MM.1S (cell line): ENCODE measurements around the gene DDX1.
A peak's percentile ranks its signal among the peaks of the same experiment; 100 is the strongest.

ENCODE experiments used
- DNase-seq: peaks from one replicate; pipeline ENCODE4 v3.0.0-alpha.2; 2015
- H2AFZ ChIP-seq: fragments of 300-600 bp; sonication (generic); 2 replicates; pipeline ENCODE4 v1.6.0; 2016; ENCODE audit warnings: antibody characterized with exemption, low read length
- H3F3A ChIP-seq: fragments of 300-600 bp; sonication (generic); 2 replicates; pipeline ENCODE4 v1.6.1; 2016; ENCODE audit warnings: mild to moderate bottlenecking, antibody characterized with exemption, low read length, moderate library complexity, mixed read lengths; ENCODE audit not compliant: insufficient read depth
- H3K27ac ChIP-seq: fragments of 300-600 bp; sonication (generic); 2 replicates; pipeline ENCODE4 v1.5.1; 2016; ENCODE audit warnings: mild to moderate bottlenecking, low read length
- H3K27me3 ChIP-seq: fragments of 300-600 bp; sonication (generic); replicated peaks from 2 replicates; pipeline ENCODE4 v1.6.0; 2016; ENCODE audit warnings: low read length; ENCODE audit not compliant: insufficient read depth
- H3K36me3 ChIP-seq: fragments of 300-600 bp; sonication (generic); replicated peaks from 2 replicates; pipeline ENCODE4 v1.6.1; 2016; ENCODE audit warnings: mild to moderate bottlenecking, low read length, mixed read lengths; ENCODE audit not compliant: insufficient read depth
- H3K4me1 ChIP-seq: fragments of 300-600 bp; sonication (generic); 2 replicates; pipeline ENCODE4 v1.6.1; 2016; ENCODE audit warnings: low read length, mixed read lengths
- H3K4me2 ChIP-seq: fragments of 300-600 bp; sonication (generic); 2 replicates; pipeline ENCODE4 v1.6.0; 2016; ENCODE audit warnings: low read depth, low read length
- H3K4me3 ChIP-seq: fragments of 300-600 bp; sonication (generic); 2 replicates; pipeline ENCODE4 v1.5.1; 2016; ENCODE audit warnings: low read length, mixed read lengths
- H3K79me2 ChIP-seq: fragments of 300-600 bp; sonication (generic); 2 replicates; pipeline ENCODE4 v1.6.1; 2016; ENCODE audit warnings: mixed run types, low read length, mixed read lengths
- H3K9ac ChIP-seq: fragments of 300-600 bp; sonication (generic); 2 replicates; pipeline ENCODE4 v1.6.1; 2016; ENCODE audit warnings: low read length, mixed read lengths
- H3K9me2 ChIP-seq: fragments of 300-600 bp; sonication (generic); replicated peaks from 2 replicates; pipeline ENCODE4 v1.6.1; 2016; ENCODE audit warnings: mild to moderate bottlenecking, low read length, mixed read lengths; ENCODE audit not compliant: insufficient read depth
- H3K9me3 ChIP-seq: fragments of 300-600 bp; sonication (generic); replicated peaks from 2 replicates; pipeline ENCODE4 v1.6.1; 2016; ENCODE audit warnings: mild to moderate bottlenecking, low read length, mixed read lengths; ENCODE audit not compliant: insufficient read depth
- H4K20me1 ChIP-seq: fragments of 300-600 bp; sonication (generic); 2 replicates; pipeline ENCODE4 v1.6.1; 2016; ENCODE audit warnings: mild to moderate bottlenecking, low read length, moderate library complexity, mixed read lengths; ENCODE audit not compliant: insufficient read depth
- EZH2 ChIP-seq: fragments of 300-600 bp; sonication (generic); optimal IDR thresholded peaks from 2 replicates; pipeline ENCODE3; 2017; ENCODE audit warnings: low read depth, mild to moderate bottlenecking, antibody characterized with exemption, low read length, mixed read lengths
- EZH2phosphoT487 ChIP-seq: fragments of 300-600 bp; sonication (generic); IDR thresholded peaks from 2 replicates; pipeline ENCODE4 v1.6.1; 2018; ENCODE audit warnings: antibody characterized with exemption, low read length
- TF ChIP-seq, protein P1 (sequence below): fragments of 300-600 bp; sonication (generic); IDR thresholded peaks from 2 replicates; pipeline ENCODE4 v1.5.1; 2016; ENCODE audit warnings: antibody characterized with exemption, low read length, mixed read lengths

The DDX1 gene

DNA sequence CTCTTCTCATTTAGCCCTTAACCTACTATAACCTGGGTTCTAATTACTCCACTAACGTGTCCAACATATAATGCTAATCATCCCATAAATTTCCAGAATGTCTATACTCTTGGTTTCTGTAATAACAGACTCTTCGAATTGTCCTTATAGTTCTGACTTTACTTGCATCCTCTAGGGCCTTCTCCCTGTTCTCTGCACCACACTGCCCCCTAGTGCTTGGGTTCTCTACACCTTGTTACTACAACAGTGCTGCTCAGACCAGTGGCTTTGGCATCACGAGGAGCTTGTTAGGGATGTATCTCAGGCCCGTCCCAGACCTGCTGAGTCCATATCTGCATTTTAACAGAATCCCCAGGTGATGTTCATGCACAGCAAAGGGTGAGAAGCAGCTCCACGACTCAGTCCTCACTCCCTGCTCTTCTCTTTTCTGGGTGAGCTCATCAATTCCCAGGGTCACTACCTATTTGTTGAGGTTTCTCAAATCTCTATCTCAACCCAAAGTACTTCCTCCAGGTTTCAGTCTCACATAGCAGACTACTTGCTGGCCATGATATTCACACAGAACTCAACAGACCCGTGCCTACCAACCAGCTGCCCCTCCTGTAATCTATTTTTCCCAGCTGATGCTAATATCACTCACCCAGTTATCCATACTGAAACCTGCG, 14.5 kb upstream of the DDX1 start:
- peaks cover 4% of the 10 kb centered on the region; the same call in 1 of the 2 replicates for H3F3A ChIP-seq

GRCh38 chr2:15579641-15580040, 12.0 kb upstream of the DDX1 start:
- Histone ChIP-seq H3K9me3 (no peaks in the 10 kb centered on the region), H3K4me1 (no peaks in the 10 kb centered on the region), H3K9me2 (no peaks in the 10 kb centered on the region), H3K27ac (no peak overlapping the region), H3K9ac (no peak overlapping the region), H3K4me3 (no peak overlapping the region), H3K36me3 (no peaks in the 10 kb centered on the region), H3K27me3 (no peaks in the 10 kb centered on the region), H3F3A (peaks cover 4% of the 10 kb centered on the region; the same call in 1 of the 2 replicates), H3K79me2 (no peaks in the 10 kb centered on the region), H3K4me2 (no peak overlapping the region), H4K20me1 (no peaks in the 10 kb centered on the region), H2AFZ (no peak overlapping the region)
- DNase-seq = no peak
- TF ChIP-seq, protein P1, sequence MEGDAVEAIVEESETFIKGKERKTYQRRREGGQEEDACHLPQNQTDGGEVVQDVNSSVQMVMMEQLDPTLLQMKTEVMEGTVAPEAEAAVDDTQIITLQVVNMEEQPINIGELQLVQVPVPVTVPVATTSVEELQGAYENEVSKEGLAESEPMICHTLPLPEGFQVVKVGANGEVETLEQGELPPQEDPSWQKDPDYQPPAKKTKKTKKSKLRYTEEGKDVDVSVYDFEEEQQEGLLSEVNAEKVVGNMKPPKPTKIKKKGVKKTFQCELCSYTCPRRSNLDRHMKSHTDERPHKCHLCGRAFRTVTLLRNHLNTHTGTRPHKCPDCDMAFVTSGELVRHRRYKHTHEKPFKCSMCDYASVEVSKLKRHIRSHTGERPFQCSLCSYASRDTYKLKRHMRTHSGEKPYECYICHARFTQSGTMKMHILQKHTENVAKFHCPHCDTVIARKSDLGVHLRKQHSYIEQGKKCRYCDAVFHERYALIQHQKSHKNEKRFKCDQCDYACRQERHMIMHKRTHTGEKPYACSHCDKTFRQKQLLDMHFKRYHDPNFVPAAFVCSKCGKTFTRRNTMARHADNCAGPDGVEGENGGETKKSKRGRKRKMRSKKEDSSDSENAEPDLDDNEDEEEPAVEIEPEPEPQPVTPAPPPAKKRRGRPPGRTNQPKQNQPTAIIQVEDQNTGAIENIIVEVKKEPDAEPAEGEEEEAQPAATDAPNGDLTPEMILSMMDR = no peak
- TF ChIP-seq EZH2phosphoT487 (no peak), EZH2 (no peak)

More for the DNA sequence above, 14.5 kb upstream of the DDX1 start:
- Histone ChIP-seq H3K4me1 (no peaks in the 10 kb centered on the region), H3K36me3 (no peaks in the 10 kb centered on the region), H3K4me3 (no peak overlapping the region), H2AFZ (no peak overlapping the region), H3K27me3 (no peaks in the 10 kb centered on the region), H3K9ac (no peak overlapping the region), H3K79me2 (no peaks in the 10 kb centered on the region), H3K4me2 (peak overlapping the region; percentile 10; the same call in 1 of the 2 replicates), H4K20me1 (no peaks in the 10 kb centered on the region), H3K27ac (no peak overlapping the region), H3K9me3 (no peaks in the 10 kb centered on the region), H3K9me2 (no peaks in the 10 kb centered on the region)
- TF ChIP-seq, protein P1 = peak; percentile 94
- TF ChIP-seq EZH2phosphoT487 = no peak
- DNase-seq = peak; percentile 85

DNA sequence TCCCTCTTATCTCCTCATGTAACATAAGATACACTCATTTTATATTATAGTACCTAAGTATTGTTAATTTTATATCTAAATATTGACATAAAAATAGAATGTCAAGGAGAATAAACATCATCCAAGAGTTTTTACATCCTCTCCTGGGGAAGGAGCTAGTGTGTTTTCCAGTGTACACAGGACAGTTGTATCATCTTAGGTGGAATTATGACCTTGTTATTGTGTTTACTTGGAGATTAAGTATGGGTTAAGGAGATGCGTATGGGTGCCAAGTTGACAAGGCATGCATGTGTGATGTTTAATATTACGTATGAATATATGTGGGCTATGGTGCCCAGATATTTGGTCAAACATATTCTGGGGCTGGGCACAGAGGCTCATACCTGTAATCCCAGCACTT, 11.2 kb upstream of the DDX1 start:
- H3K36me3 ChIP-seq = no peaks in the 10 kb centered on the region
- H2AFZ ChIP-seq = no peak overlapping the region
- no peaks in the 10 kb centered on the region for H3K27me3 ChIP-seq
- no peaks in the 10 kb centered on the region for H3K79me2 ChIP-seq
- no peak overlapping the region for H3K4me2 ChIP-seq
- H3K4me3 ChIP-seq = no peak overlapping the region
- H3K27ac ChIP-seq = no peak overlapping the region
- no peak for DNase-seq
- peaks cover 4% of the 10 kb centered on the region; the same call in 1 of the 2 replicates for H3F3A ChIP-seq
- no peaks in the 10 kb centered on the region for H3K4me1 ChIP-seq
- H3K9me3 ChIP-seq = no peaks in the 10 kb centered on the region
- TF ChIP-seq EZH2 = no peak
- TF ChIP-seq, protein P1 = no peak
- TF ChIP-seq EZH2phosphoT487 = no peak
- H3K9me2 ChIP-seq = no peaks in the 10 kb centered on the region
- H3K9ac ChIP-seq = no peak overlapping the region
- H4K20me1 ChIP-seq = no peaks in the 10 kb centered on the region
